HepG2 (cell line): ENCODE measurements around the gene ARL4D. TPM values are rescaled to one million over a fixed set of nuclear protein-coding genes. Genes with fewer than 3 reads are reported as not detected.
A peak's percentile ranks its signal among the peaks of the same experiment; 100 is the strongest.

Experiments
- BCL6 ChIP-seq: IDR thresholded peaks from 2 replicates; pipeline ENCODE4 v1.6.1; 2016; ENCODE audit warnings: missing genetic modification reagents, missing compliant biosample characterization
- EEA1 ChIP-seq: sonication (generic); formaldehyde crosslinking; IDR thresholded peaks from 2 replicates; pipeline ENCODE4 v1.5.1; 2020; ENCODE audit warnings: mild to moderate bottlenecking, missing genetic modification reagents, borderline replicate concordance
- GLI4 ChIP-seq: sonication (generic); formaldehyde crosslinking; IDR thresholded peaks from 2 replicates; pipeline ENCODE4 v1.5.1; 2020; ENCODE audit warnings: missing genetic modification reagents, mild to moderate bottlenecking, moderate library complexity, borderline replicate concordance
- HOXA3 ChIP-seq: sonication (generic); formaldehyde crosslinking; IDR thresholded peaks from 2 replicates; pipeline ENCODE4 v1.5.0; 2020; ENCODE audit warnings: missing genetic modification reagents
- KAT2B ChIP-seq: fragments of 150-350 bp; IDR thresholded peaks from 2 replicates; pipeline ENCODE4 v1.6.1; 2014; ENCODE audit warnings: low read depth, low read length, borderline replicate concordance
- MBNL3 ChIP-seq: fragments of 250-450 bp; sonication (Bioruptor Pico); conservative IDR thresholded peaks from 2 replicates; pipeline ENCODE4 v1.8.0; 2022; ENCODE audit warnings: mild to moderate bottlenecking, inconsistent platforms
- NFKB2 ChIP-seq: sonication (generic); formaldehyde crosslinking; IDR thresholded peaks from 2 replicates; pipeline ENCODE4 v1.4.0; 2020; ENCODE audit warnings: missing genetic modification reagents, borderline replicate concordance
- SIX4 ChIP-seq: sonication (generic); formaldehyde crosslinking; IDR thresholded peaks from 2 replicates; pipeline ENCODE4 v1.4.0; 2020; ENCODE audit warnings: missing genetic modification reagents
- SNRNP70 ChIP-seq: fragments of 200-400 bp; formaldehyde crosslinking; IDR thresholded peaks from 2 replicates; pipeline ENCODE4 v1.6.1; 2017; ENCODE audit warnings: mild to moderate bottlenecking, low read depth, low read length, moderate library complexity
- SRY ChIP-seq: sonication (generic); formaldehyde crosslinking; IDR thresholded peaks from 2 replicates; pipeline ENCODE4 v1.8.0; 2022; ENCODE audit warnings: mild to moderate bottlenecking, missing genetic modification reagents
- TCF12 ChIP-seq, 2 experiments: fragments of 450-650 bp in 1 of 2; sonication (generic) in 1 of 2; formaldehyde crosslinking in 1 of 2; IDR thresholded peaks; 2 replicates each; pipeline versions ENCODE4 v1.6.1 to v1.8.0; 2017 to 2022; ENCODE audit warnings: antibody characterized with exemption in 1 of 2, mild to moderate bottlenecking in 1 of 2, missing genetic modification reagents in 1 of 2, moderate library complexity in 1 of 2
- ZBTB38 ChIP-seq: sonication (generic); formaldehyde crosslinking; IDR thresholded peaks from 2 replicates; pipeline ENCODE4 v1.5.1; 2020; ENCODE audit warnings: mild to moderate bottlenecking, missing genetic modification reagents
- ZBTB7A ChIP-seq: sonication (generic); formaldehyde crosslinking; IDR thresholded peaks from 2 replicates; pipeline ENCODE4 v1.8.0; 2022; ENCODE audit warnings: mild to moderate bottlenecking, missing genetic modification reagents
- ZNF136 ChIP-seq: sonication (generic); formaldehyde crosslinking; IDR thresholded peaks from 2 replicates; pipeline ENCODE4 v1.8.1; 2022; ENCODE audit warnings: low read depth, mild to moderate bottlenecking, moderate library complexity, missing genetic modification reagents
- ZNF446 ChIP-seq: sonication (generic); formaldehyde crosslinking; IDR thresholded peaks from 2 replicates; pipeline ENCODE4 v1.5.0; 2020; ENCODE audit warnings: mild to moderate bottlenecking, missing genetic modification reagents
- ZNF644 ChIP-seq: IDR thresholded peaks from 2 replicates; pipeline ENCODE4 v1.6.1; 2016; ENCODE audit warnings: low read depth
- ZNF672 ChIP-seq: sonication (generic); formaldehyde crosslinking; IDR thresholded peaks from 2 replicates; pipeline ENCODE4 v1.8.1; 2022; ENCODE audit warnings: missing genetic modification reagents
- ZNF746 ChIP-seq: sonication (generic); formaldehyde crosslinking; IDR thresholded peaks from 2 replicates; pipeline ENCODE4 v1.8.0; 2022; ENCODE audit warnings: mild to moderate bottlenecking, missing genetic modification reagents
- ZNF75D ChIP-seq: sonication (generic); formaldehyde crosslinking; IDR thresholded peaks from 2 replicates; pipeline ENCODE4 v1.8.1; 2023; ENCODE audit warnings: missing genetic modification reagents, mild to moderate bottlenecking, borderline replicate concordance
- ZNF773 ChIP-seq: sonication (generic); formaldehyde crosslinking; IDR thresholded peaks from 2 replicates; pipeline ENCODE4 v1.4.0; 2020; ENCODE audit warnings: missing genetic modification reagents, borderline replicate concordance
- ZNF839 ChIP-seq: sonication (generic); formaldehyde crosslinking; IDR thresholded peaks from 2 replicates; pipeline ENCODE4 v1.4.0; 2020; ENCODE audit warnings: missing genetic modification reagents, mild to moderate bottlenecking, borderline replicate concordance
- polyA plus RNA-seq, 8 experiments: library from polyadenylated mRNA; depleted of rRNA in 3 of 8; stranded (reverse) in 7 of 8; unstranded in 1 of 8; fragments of >200 nt; fragmentation: Illumina TruSeq in 4 of 8; extraction: Trizol in 4 of 8; gene quantifications; 2 replicates each; pipeline versions ENCODE4 v1.2.1 to v1.2.3, GENCODE V29; 2011 to 2016; ENCODE audit warnings: low read depth in 4 of 8, missing spikeins in 1 of 8, mixed read lengths in 1 of 8; ENCODE audit not compliant: insufficient read depth in 1 of 8
- total RNA-seq, 5 experiments: library from RNA; depleted of rRNA; stranded (reverse); fragments of >200 nt; fragmentation: Illumina TruSeq; extraction: Trizol; gene quantifications; 2 replicates each; pipeline ENCODE4 v1.2.3, GENCODE V29; 2016; ENCODE audit warnings: low read depth in 1 of 5
- TF ChIP-seq, protein P1 (sequence below): sonication (generic); formaldehyde crosslinking; IDR thresholded peaks from 2 replicates; pipeline ENCODE4 v1.4.0; 2020; ENCODE audit warnings: missing genetic modification reagents
- TF ChIP-seq, protein P2 (sequence below): sonication (generic); formaldehyde crosslinking; IDR thresholded peaks from 2 replicates; pipeline ENCODE4 v1.4.0; 2020; ENCODE audit warnings: missing genetic modification reagents
- TF ChIP-seq, protein P3 (sequence below): sonication (generic); formaldehyde crosslinking; IDR thresholded peaks from 2 replicates; pipeline ENCODE4 v1.4.0; 2020; ENCODE audit warnings: mild to moderate bottlenecking, missing genetic modification reagents
- TF ChIP-seq, protein P4 (sequence below): sonication (generic); formaldehyde crosslinking; IDR thresholded peaks from 2 replicates; pipeline ENCODE4 v1.4.0; 2020; ENCODE audit warnings: missing genetic modification reagents

The ARL4D gene
- total and polyA plus RNA-seq, 2 of the 13 experiments (the other 11 are each of a cell fraction or from before 2014, with no cell fraction given): 9.0 to 25.9 TPM

DNA sequence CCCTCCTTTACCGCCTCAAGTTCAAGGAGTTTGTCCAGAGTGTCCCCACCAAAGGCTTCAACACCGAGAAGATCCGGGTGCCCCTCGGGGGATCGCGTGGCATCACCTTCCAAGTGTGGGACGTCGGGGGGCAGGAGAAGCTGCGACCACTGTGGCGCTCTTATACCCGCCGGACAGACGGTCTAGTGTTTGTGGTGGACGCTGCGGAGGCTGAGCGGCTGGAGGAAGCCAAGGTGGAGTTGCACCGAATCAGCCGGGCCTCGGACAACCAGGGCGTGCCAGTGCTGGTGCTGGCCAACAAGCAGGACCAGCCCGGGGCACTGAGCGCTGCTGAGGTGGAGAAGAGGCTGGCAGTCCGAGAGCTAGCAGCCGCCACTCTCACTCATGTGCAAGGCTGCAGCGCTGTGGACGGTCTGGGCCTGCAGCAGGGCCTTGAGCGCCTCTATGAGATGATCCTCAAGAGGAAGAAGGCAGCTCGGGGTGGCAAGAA is 1.1 kb downstream of the ARL4D start (continued):
- TF ChIP-seq, protein P1, sequence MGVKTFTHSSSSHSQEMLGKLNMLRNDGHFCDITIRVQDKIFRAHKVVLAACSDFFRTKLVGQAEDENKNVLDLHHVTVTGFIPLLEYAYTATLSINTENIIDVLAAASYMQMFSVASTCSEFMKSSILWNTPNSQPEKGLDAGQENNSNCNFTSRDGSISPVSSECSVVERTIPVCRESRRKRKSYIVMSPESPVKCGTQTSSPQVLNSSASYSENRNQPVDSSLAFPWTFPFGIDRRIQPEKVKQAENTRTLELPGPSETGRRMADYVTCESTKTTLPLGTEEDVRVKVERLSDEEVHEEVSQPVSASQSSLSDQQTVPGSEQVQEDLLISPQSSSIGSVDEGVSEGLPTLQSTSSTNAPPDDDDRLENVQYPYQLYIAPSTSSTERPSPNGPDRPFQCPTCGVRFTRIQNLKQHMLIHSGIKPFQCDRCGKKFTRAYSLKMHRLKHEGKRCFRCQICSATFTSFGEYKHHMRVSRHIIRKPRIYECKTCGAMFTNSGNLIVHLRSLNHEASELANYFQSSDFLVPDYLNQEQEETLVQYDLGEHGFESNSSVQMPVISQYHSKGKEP (CRISPR knock-in tag): no peak
- TF ChIP-seq TCF12 (IDR thresholded peaks at IDR 0.05) (no peak), TCF12 (CRISPR knock-in tag; IDR thresholded peaks at IDR 0.05) (0 out of 2 replicates have a peak, but pooled peaks have one; percentile 26), HOXA3 (no peak), ZNF75D (CRISPR knock-in tag) (no peak), ZNF644 (CRISPR knock-in tag) (no peak), NFKB2 (CRISPR knock-in tag) (0 out of 2 replicates have a peak, but pooled peaks have one; percentile 45), ZBTB38 (CRISPR knock-in tag) (peak; percentile 99), EEA1 (no peak), ZNF446 (CRISPR knock-in tag) (no peak), BCL6 (CRISPR knock-in tag) (no peak), SIX4 (CRISPR knock-in tag) (no peak), GLI4 (no peak), ZNF136 (CRISPR knock-in tag) (no peak), ZBTB7A (CRISPR knock-in tag) (0 out of 2 replicates have a peak, but pooled peaks have one; percentile 14), SRY (CRISPR knock-in tag) (no peak), SNRNP70 (no peak), ZNF773 (CRISPR knock-in tag) (no peak), MBNL3 (no peak), ZNF839 (CRISPR knock-in tag) (no peak), ZNF672 (CRISPR knock-in tag) (no peak), KAT2B (no peak), ZNF746 (CRISPR knock-in tag) (no peak)
- TF ChIP-seq, protein P2, sequence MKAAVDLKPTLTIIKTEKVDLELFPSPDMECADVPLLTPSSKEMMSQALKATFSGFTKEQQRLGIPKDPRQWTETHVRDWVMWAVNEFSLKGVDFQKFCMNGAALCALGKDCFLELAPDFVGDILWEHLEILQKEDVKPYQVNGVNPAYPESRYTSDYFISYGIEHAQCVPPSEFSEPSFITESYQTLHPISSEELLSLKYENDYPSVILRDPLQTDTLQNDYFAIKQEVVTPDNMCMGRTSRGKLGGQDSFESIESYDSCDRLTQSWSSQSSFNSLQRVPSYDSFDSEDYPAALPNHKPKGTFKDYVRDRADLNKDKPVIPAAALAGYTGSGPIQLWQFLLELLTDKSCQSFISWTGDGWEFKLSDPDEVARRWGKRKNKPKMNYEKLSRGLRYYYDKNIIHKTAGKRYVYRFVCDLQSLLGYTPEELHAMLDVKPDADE (CRISPR knock-in tag): no peak
- TF ChIP-seq, protein P3, sequence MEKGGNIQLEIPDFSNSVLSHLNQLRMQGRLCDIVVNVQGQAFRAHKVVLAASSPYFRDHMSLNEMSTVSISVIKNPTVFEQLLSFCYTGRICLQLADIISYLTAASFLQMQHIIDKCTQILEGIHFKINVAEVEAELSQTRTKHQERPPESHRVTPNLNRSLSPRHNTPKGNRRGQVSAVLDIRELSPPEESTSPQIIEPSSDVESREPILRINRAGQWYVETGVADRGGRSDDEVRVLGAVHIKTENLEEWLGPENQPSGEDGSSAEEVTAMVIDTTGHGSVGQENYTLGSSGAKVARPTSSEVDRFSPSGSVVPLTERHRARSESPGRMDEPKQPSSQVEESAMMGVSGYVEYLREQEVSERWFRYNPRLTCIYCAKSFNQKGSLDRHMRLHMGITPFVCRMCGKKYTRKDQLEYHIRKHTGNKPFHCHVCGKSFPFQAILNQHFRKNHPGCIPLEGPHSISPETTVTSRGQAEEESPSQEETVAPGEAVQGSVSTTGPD (CRISPR knock-in tag): no peak
- TF ChIP-seq, protein P4, sequence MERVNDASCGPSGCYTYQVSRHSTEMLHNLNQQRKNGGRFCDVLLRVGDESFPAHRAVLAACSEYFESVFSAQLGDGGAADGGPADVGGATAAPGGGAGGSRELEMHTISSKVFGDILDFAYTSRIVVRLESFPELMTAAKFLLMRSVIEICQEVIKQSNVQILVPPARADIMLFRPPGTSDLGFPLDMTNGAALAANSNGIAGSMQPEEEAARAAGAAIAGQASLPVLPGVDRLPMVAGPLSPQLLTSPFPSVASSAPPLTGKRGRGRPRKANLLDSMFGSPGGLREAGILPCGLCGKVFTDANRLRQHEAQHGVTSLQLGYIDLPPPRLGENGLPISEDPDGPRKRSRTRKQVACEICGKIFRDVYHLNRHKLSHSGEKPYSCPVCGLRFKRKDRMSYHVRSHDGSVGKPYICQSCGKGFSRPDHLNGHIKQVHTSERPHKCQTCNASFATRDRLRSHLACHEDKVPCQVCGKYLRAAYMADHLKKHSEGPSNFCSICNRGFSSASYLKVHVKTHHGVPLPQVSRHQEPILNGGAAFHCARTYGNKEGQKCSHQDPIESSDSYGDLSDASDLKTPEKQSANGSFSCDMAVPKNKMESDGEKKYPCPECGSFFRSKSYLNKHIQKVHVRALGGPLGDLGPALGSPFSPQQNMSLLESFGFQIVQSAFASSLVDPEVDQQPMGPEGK (CRISPR knock-in tag): no peak
